NAMALWA (cell line): ENCODE data around the gene CBX2.

Experiments
- DNase-seq: peaks from one replicate; pipeline ENCODE4 v3.0.0-alpha.2; 2015; ENCODE audit warnings: low spot score

CBX2 gene

GRCh38 chr17:79799538-79800324 is 21.8 kb downstream of the CBX2 start:
- DNase-seq, result no peak

GRCh38 chr17:79800325-79801155 is 22.6 kb downstream of the CBX2 start:
- DNase-seq, result peak; percentile 73

DNA sequence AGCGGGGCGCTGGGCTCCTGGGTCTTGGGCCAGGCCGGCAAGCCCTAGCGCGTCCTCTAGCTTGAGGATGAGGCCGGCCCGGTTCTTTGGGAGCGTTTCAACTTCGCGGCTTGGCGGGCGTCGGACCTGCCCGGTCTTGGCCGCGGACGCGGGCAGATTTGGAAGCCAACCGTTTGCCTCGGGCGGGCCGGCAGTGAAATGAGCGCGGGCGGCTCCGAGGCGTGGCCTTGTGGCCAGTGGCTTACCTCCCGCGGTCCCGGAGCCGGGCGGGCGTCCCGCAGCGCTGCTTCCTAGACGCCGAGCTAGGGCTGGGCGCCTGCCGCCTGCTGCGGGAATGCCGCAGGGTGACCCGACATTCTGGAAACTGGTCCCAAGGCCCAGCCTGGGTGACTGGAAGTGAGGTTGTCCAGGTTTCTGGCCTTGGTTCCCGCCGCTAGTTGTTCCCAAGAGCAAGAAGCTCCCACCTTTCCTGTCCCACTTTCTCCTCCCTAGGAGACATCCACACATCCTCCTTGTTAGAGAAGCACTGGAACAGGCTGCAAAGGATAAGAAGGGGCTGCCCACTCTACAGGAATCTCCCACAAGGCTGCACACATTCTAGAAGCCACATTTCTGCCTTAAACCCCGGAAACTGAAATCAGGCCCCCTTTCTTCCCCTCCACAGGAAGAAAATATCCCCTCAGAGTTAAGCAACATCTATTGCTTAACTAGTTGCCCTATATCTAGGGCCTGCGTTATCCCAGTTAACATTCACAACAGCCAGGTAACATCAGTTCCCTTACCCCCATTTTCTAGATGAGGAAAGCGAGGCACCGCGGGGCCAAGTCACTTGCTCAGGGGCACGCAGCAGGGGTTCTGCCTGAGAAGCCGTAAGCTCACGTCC is 23.4 kb downstream of the CBX2 start:
- DNase-seq, result no peak

DNA sequence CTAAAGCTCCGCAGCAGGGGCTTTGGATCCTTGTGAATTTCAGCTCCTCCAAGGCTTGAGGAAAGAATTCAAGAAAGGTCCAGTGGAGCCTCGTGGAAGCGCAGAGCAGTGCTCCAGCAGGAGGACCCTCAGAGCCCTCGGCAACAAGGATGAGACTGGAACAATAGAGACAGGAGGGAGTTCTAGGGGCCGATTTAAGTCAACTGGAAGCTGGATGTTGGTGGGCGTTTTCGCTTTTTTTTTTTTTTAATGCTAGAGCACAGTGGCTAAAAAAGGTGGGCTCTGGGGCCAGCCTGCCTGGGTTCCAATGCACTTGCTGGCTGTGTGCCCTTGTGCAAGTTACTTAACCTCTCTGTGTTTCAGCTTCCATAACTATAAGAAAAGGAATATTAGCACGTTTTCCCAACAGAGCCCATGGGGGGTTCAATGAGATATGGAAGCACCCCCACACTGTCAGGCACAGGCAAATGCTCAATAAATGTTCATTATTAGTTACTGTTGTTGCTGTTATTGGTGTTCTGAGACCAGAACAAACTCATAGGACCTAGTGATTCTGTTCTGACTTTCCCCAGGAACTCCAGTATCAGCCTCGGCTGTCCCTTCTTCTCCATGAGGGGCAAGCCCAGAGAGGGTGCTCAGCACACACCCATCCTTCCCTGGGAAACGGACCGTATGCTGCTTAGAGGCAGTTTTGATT is 24.2 kb downstream of the CBX2 start:
- no peak for DNase-seq

GRCh38 chr17:79802736-79803420 is 24.9 kb downstream of the CBX2 start:
- no peak for DNase-seq

- no peak for DNase-seq
Measured at GRCh38 chr17:79803421-79803996, 25.6 kb downstream of the CBX2 start.

GRCh38 chr17:79803997-79804855 is 26.3 kb downstream of the CBX2 start:
- DNase-seq, result peak; percentile 81

DNA sequence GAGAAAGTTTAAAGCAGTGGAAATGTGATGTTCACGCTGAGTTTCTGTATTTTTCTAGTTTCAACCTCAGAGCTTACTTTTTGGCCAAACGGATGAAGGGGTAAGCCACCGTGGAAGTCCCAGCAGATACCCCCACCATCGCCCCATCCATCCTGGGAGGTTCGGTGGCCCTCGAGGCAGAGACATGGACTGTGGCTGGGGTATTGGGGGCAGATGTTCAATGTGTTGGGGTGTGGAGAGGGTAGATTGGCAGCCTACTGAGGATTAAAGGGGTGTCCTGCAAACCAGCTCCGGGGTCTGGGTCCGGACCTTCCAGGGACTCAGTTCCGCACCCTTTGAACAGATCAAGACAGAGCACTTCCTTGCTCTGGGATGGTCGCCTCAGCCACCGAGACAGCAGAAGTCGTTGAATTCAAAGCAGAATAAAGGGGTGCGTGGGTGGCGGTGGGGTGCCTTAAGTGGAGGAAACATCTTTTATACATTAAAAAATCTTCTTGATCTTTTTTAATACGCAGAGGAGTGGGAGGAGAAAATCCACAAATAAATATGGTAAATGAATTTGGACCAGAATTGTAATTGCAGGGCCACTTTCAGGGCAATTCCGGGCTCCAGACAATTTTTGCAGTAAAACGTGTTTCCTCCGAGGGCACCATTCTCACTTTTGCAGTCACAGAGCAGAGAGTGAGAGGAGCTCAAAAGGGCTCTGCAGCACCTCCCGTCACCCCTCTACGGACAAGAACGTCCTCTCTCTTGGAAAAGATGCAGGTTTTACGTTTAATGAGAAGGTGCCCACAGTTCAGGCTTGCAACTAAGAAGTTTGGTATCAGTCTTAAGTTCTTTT is 27.1 kb downstream of the CBX2 start:
- no peak for DNase-seq

DNA sequence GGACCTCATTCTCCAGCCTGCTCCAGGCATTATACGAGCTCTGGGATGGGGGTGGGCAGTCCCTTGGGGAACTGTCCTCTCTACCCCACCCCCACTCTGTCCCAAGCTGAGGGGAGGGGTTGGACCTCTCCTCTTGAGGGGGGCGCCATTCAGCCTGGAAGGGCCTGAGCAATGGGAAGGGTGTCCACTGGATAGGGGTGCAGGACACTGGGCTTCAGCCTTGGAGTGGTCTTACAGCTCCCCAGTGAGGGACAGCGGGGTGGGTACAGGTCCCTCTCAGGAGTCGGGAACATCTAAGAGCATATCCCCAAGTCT is 28.5 kb downstream of the CBX2 start:
- no peak for DNase-seq

- DNase-seq, result no peak
Measured at GRCh38 chr17:79806863-79807720, 29.1 kb downstream of the CBX2 start.

DNA sequence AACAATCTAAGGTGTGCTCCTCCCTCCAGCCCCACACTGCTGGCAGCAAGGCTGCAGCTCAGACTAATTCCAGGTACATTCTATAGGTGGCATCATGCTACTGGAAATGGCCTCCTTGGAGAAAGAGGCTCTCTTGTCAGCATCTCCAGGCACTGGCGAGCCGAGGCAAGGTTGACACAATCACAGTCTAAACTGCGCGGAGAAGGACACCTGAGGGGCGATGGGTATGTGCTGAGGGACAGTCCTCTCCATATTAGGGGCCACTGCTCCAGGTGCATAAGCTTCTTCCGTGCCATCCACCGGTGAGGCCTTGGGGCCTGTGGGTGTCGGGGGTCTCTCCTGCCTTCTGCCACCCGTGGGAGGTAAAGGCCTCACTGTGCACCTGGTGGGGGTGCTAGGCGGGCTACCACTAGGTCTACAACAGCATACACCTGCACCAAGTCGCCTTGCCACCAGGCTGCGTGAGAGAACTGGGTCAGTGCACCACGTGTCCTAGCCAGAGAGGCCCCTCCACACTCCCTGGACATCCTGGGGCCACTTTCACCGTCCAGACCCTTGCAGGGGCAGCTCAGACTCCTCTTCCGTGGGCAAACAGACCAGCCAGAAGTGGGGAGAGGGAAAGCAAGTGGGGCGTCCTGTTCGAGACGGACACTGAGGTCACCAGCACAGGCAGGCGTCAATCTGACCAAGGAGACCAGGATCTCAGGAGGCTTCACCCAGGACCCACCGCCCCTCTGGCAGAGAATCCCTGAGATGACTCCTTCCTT is 31.0 kb downstream of the CBX2 start:
- DNase-seq, result no peak

DNA sequence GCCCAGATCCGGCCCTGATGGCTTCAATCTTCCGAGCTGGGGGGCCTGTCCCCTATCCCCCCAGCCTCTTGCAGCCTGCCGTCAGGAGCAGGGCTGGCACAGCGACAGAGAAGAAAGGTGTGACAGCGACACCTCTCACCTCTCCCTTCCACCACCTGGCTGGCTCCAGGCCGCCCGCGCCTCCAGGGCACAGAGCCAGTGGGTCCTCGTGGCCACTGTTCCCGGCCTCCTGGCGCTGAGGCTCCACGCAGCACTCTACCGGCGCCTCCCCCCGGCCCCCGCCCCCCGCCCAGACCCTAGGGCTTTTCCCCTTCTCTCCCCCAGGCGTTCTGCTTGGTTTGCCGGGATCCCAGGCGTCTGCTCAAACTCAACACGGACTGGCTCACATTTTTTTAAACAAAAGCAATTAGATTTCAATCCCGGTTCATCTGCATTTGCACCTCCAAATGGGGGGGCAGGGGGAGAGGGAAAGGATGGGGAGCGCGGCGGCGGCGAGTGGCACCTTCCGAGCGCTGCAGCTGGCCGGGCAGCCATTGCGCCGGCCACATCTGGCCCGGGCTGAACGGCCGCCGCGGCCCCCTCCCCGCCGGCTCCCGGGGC is 31.7 kb downstream of the CBX2 start:
- DNase-seq, result no peak

GRCh38 chr17:79810130-79811010 is 32.4 kb downstream of the CBX2 start:
- peak; percentile 89 for DNase-seq

DNA sequence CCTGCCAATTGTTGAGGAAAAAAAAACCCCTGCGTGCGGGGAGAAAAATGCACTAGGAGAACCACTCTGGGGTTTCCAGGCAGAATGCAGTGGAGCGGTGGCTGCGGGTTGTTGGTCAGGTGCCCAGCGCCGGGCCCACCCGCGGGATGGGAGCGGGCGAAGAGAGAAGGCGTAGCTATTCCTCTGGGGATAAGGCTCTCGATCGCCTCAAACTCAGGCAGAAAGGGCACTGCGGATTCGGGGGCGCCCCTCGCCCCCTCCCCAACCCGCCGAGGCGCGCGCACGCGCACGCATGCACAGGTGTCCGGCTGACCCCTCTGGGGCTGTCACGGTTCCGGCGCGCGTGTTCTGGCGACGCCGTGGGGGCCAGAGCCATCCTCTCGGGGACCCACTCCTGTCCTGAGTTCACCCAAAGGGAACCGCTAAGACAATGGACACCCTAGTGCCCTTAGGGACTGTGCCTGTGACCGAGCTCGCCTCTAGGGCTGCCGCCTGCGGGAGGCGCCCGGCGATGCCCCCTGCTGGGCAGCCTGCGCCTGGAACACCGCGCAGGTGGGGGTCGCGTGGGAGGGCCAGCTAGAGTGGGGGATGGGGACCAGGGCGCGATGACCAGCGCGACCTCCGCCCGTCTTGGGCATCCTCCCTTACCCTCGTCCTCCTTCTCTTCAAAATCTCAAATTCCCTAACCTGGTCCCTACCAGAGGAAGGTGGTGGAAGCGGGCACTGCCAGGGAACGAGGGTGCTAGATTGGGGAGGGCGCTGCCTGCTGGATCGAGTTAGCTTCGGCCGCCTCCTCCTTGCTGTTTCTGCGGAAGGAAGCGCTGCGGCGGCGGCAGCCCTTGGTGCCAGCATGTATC is 33.3 kb downstream of the CBX2 start:
- DNase-seq, result peak; percentile 72

DNA sequence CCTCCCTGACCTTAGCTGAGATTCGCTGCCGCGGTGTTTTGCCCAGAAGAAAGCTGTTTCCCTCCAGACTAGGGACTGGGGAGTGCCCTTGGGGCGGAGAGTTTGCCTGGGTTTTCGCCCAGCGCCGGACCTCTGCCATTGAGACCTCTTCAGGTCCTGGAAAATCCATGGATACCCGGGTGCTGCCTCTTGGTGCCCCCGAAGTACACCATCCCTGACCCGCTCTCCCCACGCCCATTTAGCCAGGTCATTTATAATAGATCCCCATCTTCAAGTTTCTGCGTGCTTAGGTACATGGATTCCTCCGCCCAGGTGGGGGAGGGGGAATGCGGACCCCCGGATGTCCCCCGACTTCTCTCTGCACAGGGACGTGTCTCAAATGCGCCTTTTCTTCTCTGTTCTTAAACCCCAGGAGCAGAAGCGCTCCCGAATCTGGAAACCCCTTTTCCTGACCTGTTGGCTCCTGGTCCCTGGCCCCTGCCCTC is 34.0 kb downstream of the CBX2 start:
- no peak for DNase-seq
